Stimulated activated naive CD8-positive, alpha-beta T cell treated with anti-CD3 and anti-CD28 coated beads, Interleukin-15, Interleukin-2, amounts not matched to agents 100 ng/mL and 50 ng/mL, for 24 hours (primary cell): Measurements from ENCODE around the gene SEPHS2.
A peak's percentile ranks its signal among the peaks of the same experiment; 100 is the strongest.

Source experiments
- H3K27ac Mint-ChIP-seq: one replicate; pipeline ENCODE4 v1.8.0; 2021; ENCODE audit warnings: mild to moderate bottlenecking, mixed read lengths
- H3K27me3 Mint-ChIP-seq: one replicate; pipeline ENCODE4 v1.8.0; 2021; ENCODE audit warnings: mixed read lengths
- H3K36me3 Mint-ChIP-seq: one replicate; pipeline ENCODE4 v1.8.0; 2021; ENCODE audit warnings: low read depth, mixed read lengths
- H3K4me1 Mint-ChIP-seq: one replicate; pipeline ENCODE4 v1.8.0; 2021; ENCODE audit warnings: low read depth, mixed read lengths
- H3K4me3 Mint-ChIP-seq: one replicate; pipeline ENCODE4 v1.8.0; 2021; ENCODE audit warnings: mild to moderate bottlenecking, mixed read lengths
- H3K9me3 Mint-ChIP-seq: one replicate; pipeline ENCODE4 v1.8.0; 2021; ENCODE audit warnings: mixed read lengths

Gene SEPHS2

DNA sequence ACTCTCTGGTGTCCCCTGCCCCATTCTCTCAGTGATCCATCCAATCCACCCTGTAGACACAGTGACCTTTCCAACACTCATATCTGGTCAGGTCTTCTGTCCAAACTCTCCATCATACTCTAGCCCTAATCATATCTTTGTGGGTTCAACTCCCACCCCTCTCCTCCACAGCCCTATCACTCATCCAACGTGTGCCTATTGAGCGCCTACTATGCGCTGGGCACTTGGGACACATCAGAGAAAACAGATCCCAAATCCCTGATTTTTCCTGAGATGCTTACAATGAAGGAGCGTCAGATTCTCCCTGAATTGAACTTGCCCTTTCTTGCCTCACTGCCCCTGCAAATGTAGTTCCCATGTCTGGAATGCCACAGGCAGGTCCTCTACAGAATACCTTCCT lies 17.6 kb downstream of the SEPHS2 start:
- H3K36me3 Mint-ChIP-seq = peaks cover 43% of the 10 kb centered on the region
- no peak overlapping the region for H3K4me3 Mint-ChIP-seq
- peaks cover 25% of the 10 kb centered on the region for H3K4me1 Mint-ChIP-seq
- H3K9me3 Mint-ChIP-seq = no peaks in the 10 kb centered on the region
- no peaks in the 10 kb centered on the region for H3K27me3 Mint-ChIP-seq
- H3K27ac Mint-ChIP-seq = no peak overlapping the region

DNA sequence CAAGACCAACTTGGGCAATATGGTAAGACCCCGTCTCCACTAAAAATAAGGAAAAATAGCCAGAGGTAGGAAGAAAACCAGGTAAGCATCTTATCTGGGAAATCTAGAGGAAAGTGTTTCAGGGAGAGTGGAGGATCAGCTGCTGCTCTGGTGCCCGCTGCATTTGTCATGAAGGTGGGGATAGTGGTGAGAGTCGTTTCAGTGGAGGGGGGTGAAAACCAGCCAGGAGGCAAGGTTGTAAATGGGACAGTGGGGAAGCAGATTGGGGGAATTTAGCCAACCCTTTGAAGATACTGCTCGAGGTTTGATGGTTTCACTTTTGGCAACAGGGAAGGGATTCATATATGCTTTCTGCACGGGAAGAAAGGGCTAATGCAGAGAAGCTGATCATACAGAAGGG lies 24.7 kb downstream of the SEPHS2 start:
- Mint-ChIP-seq H3K4me1 (peaks cover 25% of the 10 kb centered on the region), H3K27ac (no peak overlapping the region), H3K4me3 (no peak overlapping the region), H3K9me3 (no peaks in the 10 kb centered on the region), H3K36me3 (peaks cover 60% of the 10 kb centered on the region), H3K27me3 (no peaks in the 10 kb centered on the region)

GRCh38 chr16:30418350-30419181 lies 27.1 kb downstream of the SEPHS2 start:
- Mint-ChIP-seq H3K27me3 (no peaks in the 10 kb centered on the region), H3K36me3 (peaks cover 52% of the 10 kb centered on the region), H3K4me1 (peaks cover 30% of the 10 kb centered on the region), H3K27ac (peak overlapping the region; percentile 31), H3K9me3 (no peaks in the 10 kb centered on the region), H3K4me3 (peak overlapping the region; percentile 67)

- H3K27me3 Mint-ChIP-seq = no peaks in the 10 kb centered on the region
- H3K4me3 Mint-ChIP-seq = peak overlapping the region; percentile 67
- peak overlapping the region; percentile 36 for H3K27ac Mint-ChIP-seq
- H3K4me1 Mint-ChIP-seq = peaks cover 35% of the 10 kb centered on the region
- peaks cover 50% of the 10 kb centered on the region for H3K36me3 Mint-ChIP-seq
- no peaks in the 10 kb centered on the region for H3K9me3 Mint-ChIP-seq
Observed at GRCh38 chr16:30417529-30418349, 27.9 kb downstream of the SEPHS2 start.

- Mint-ChIP-seq H3K27ac (no peak overlapping the region), H3K27me3 (no peaks in the 10 kb centered on the region), H3K4me1 (peaks cover 44% of the 10 kb centered on the region), H3K9me3 (no peaks in the 10 kb centered on the region), H3K4me3 (no peak overlapping the region), H3K36me3 (peaks cover 47% of the 10 kb centered on the region)
Observed at GRCh38 chr16:30416624-30417528, 28.8 kb downstream of the SEPHS2 start.

- H3K9me3 Mint-ChIP-seq = no peaks in the 10 kb centered on the region
- no peaks in the 10 kb centered on the region for H3K27me3 Mint-ChIP-seq
- no peak overlapping the region for H3K27ac Mint-ChIP-seq
- no peak overlapping the region for H3K4me3 Mint-ChIP-seq
- H3K36me3 Mint-ChIP-seq = peaks cover 47% of the 10 kb centered on the region
- peaks cover 44% of the 10 kb centered on the region for H3K4me1 Mint-ChIP-seq
Observed at GRCh38 chr16:30416047-30416603, 29.5 kb downstream of the SEPHS2 start.

DNA sequence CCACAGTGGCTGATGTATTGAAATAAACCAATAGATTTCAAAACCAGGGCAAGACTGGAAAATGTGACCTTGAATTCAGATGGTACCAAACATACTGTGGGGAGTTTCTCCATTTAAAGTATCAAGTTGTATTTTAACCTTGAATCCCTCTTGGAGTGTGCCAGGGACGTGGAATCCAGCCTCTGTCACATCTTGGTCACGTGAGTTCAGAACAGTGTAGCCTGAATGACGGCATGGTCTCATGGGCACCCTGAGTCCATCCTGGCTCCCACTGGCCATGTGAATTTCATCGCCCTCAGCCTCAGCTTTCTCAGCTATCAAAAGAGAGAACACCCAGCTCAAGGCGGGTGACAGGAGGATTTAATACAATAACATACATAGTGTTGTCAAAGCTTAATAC lies 31.5 kb downstream of the SEPHS2 start:
- H3K27me3 Mint-ChIP-seq = no peaks in the 10 kb centered on the region
- H3K4me1 Mint-ChIP-seq = peaks cover 51% of the 10 kb centered on the region
- H3K36me3 Mint-ChIP-seq = peaks cover 41% of the 10 kb centered on the region
- peak overlapping the region; percentile 9 for H3K27ac Mint-ChIP-seq
- H3K9me3 Mint-ChIP-seq = no peaks in the 10 kb centered on the region
- H3K4me3 Mint-ChIP-seq = no peak overlapping the region

DNA sequence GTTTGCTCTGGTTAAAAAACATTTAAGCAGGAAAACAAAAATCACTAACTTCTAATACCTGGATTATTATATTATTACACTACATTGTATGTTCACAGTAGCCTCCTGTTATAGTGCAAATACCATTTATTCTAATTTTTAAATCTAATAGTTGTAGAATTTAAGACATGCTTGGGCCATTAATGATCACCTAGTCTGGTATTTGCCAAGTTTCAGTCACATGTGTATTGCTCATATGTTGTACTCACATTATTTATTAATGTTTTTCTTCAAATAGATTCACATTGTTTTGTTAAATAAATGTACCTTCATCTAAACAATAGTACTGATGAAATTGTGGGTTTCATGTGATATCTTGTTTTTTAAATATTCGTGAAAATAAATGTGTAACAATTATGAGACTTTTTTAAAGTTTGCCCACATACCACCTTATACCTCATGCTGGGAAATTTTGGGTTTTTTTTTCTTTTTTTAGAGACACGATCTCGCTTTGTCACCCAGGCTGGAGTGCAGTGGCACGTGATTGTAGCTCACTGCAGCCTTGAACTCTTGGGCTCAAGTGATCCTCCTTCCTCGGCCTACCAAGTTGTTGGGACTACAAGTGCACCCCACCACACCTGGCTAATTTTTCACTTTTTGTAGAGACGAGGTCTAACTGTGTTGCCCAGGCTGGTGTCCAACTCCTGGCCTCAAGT lies 32.4 kb downstream of the SEPHS2 start:
- Mint-ChIP-seq H3K4me1 (peaks cover 51% of the 10 kb centered on the region), H3K36me3 (peaks cover 37% of the 10 kb centered on the region), H3K27ac (no peak overlapping the region), H3K27me3 (no peaks in the 10 kb centered on the region), H3K4me3 (no peak overlapping the region), H3K9me3 (no peaks in the 10 kb centered on the region)

DNA sequence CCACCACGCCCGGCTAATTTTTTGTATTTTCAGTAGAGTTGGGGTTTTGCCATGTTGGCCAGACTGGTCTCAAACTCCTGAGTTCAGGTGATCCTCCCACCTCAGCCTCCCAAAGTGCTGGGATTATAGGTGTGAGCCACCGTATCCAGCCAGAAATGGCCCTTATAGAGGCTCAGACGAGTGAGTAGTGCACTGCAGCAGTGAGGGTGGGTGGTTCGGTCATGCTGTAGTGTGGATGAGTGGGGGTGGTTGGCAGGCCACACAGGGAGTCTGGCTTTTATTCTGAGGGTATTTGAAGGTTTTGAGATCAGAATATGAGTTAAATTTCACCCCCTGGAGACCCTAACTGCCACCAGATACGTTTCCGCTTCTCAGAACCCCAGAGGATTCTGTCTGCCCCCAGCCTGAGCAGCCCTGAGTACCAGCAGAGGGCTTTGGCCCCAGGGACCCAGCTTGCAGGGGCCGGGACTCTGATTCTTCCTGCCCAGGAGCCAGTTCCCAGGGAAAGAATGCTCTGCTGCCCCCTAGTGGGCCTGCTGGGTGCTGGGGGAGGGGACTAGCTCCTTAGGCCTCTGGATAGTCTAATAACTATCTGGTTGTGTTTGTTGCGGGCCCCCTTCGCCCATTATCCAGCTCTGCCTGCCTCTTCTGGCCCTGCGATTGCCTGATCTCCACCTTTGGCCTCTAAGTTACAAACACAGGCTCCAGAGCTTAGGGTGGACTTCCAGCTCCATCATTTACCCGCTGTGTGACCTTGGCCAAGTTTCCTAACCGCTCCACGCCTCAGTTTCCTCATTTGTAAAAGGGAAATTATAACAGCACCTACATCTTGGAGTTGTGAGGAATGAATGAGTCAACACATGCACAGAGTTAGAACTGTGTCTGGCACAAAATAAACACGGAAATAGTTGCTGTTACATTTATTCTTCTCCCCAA lies 36.3 kb downstream of the SEPHS2 start:
- peaks cover 41% of the 10 kb centered on the region for H3K4me1 Mint-ChIP-seq
- H3K27ac Mint-ChIP-seq = no peak overlapping the region
- no peaks in the 10 kb centered on the region for H3K9me3 Mint-ChIP-seq
- H3K27me3 Mint-ChIP-seq = no peaks in the 10 kb centered on the region
- H3K36me3 Mint-ChIP-seq = peaks cover 22% of the 10 kb centered on the region
- peak overlapping the region; percentile 83 for H3K4me3 Mint-ChIP-seq

DNA sequence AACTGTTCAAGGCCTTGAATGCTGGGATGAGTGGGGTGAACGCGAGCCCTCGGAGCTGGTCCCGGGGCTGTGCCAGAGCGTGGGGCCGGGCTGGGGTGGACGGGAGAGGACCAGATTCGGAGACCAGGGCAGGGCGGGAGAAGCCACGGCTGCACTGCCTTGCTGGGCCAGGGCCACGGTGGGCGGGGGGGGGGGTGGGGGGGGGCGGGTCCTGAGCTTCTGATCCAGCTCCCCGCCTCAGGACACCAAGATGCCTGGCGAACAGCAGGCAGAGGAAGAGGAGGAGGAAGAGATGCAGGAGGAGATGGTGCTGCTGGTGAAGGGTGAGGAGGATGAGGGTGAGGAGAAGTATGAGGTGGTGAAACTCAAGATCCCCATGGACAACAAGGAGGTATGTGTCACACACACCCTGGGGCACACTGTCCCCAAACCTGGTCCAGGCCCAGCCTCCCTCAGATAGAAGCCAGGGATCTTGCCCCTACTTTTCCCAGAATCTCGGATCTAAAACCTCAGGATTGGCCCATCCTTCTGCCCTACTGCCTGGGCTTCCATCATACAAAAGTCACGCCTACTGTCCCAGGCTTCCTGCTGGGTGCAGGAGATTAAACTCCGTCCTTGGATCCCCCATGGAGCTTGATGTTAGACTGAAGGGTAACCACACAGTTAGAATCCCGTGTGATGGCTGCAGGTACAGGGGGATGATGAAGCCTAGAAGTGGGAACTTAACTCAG lies 37.7 kb downstream of the SEPHS2 start:
- H3K27ac Mint-ChIP-seq = peak overlapping the region; percentile 71
- peak overlapping the region; percentile 83 for H3K4me3 Mint-ChIP-seq
- peaks cover 37% of the 10 kb centered on the region for H3K4me1 Mint-ChIP-seq
- H3K36me3 Mint-ChIP-seq = peaks cover 15% of the 10 kb centered on the region
- H3K9me3 Mint-ChIP-seq = no peaks in the 10 kb centered on the region
- H3K27me3 Mint-ChIP-seq = no peaks in the 10 kb centered on the region

DNA sequence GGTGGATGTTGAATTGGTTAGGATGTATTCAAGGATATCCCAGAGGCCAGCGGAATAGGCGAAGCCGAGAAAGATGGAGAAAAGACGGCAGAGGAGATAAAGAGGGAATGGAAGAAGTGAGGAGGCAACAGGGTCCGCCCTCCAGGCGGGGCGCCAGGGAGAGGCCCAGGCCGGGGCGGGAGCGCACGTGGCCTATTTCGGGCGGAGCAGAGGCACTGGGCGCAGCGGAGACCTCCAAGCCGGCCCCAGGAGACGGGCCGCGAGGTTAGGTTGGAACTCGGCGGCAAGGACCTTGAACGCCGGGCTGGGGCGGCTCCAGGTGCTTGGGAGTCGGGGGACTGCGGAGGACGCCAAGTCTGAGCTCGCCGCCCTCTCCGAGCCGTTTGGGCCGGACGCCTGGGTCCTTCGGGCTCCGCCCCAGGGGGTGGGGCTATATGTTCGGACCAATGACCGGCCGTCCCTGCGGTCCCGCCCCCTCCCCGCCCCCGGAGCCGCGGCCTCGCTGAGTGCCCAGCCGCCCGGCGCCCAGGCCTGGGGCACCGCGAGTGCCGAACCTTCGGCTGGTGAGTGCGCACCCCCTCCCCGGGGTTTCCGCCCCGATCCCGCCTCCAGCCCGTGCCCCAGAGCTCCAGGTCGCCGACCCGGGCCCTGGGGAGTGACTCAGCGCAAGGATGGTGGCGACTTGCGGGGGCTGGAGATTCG lies 38.4 kb downstream of the SEPHS2 start, which contains the start of gene ZNF771:
ZNF771 (plus strand) TSS at position 505 of the 702 bp plus-strand sequence. CDS start 448 bp downstream, outside the sequence.
- Mint-ChIP-seq H3K9me3 (no peaks in the 10 kb centered on the region), H3K36me3 (peaks cover 14% of the 10 kb centered on the region), H3K27ac (peak within 1 kb of the TSS; percentile 99)

GRCh38 chr16:30406795-30407101 lies 38.9 kb downstream of the SEPHS2 start:
- peak overlapping the region; percentile 99 for H3K27ac Mint-ChIP-seq
- peaks cover 9% of the 10 kb centered on the region for H3K36me3 Mint-ChIP-seq
- H3K27me3 Mint-ChIP-seq = no peaks in the 10 kb centered on the region
- no peaks in the 10 kb centered on the region for H3K9me3 Mint-ChIP-seq
- peak overlapping the region; percentile 91 for H3K4me3 Mint-ChIP-seq
- H3K4me1 Mint-ChIP-seq = peaks cover 26% of the 10 kb centered on the region

More for the DNA sequence above, 38.4 kb downstream of the SEPHS2 start, which contains the start of gene ZNF771:
- Mint-ChIP-seq H3K4me3 (peak within 1 kb of the TSS; percentile 91), H3K27me3 (no peaks in the 10 kb centered on the region), H3K4me1 (peaks cover 30% of the 10 kb centered on the region)
